Transverse colon (tissue), 4 donors: ENCODE measurements around the gene CRABP2. TPM values are rescaled to one million over a fixed set of nuclear protein-coding genes. Genes with fewer than 3 reads are reported as not detected.

Source experiments
- DNase-seq: peaks from one replicate; pipeline ENCODE4 v3.0.0-alpha.2; 2019
- H3K27ac ChIP-seq, 4 donors: fragments of 200-600 bp; sonication (generic); 2 replicates each; pipeline ENCODE4 v1.5.1; 2016 to 2018; ENCODE audit warnings: inconsistent platforms in 4 of 4
- H3K27me3 ChIP-seq: fragments of 200-600 bp; sonication (generic); 2 replicates; pipeline ENCODE4 v1.5.1; 2017; ENCODE audit warnings: inconsistent platforms
- H3K36me3 ChIP-seq, 4 donors: fragments of 200-600 bp; sonication (generic); 2 replicates each; pipeline ENCODE4 v1.5.1; 2017 to 2019; ENCODE audit warnings: inconsistent platforms in 4 of 4
- H3K4me1 ChIP-seq, 4 donors: fragments of 200-600 bp; sonication (generic); 2 replicates each; pipeline ENCODE4 v1.5.1; 2017 to 2020; ENCODE audit warnings: inconsistent platforms in 4 of 4
- H3K4me3 ChIP-seq, 4 donors: fragments of 200-600 bp; sonication (generic); 1 replicate in 1 of 4; 2 replicates in 3 of 4; pipeline versions ENCODE4 v1.5.1 to v1.6.1; 2017 to 2019; ENCODE audit warnings: inconsistent platforms in 4 of 4
- H3K9me3 ChIP-seq, 2 donors: fragments of 200-600 bp; sonication (generic); 2 replicates each; pipeline ENCODE4 v1.5.1; 2017 to 2019; ENCODE audit warnings: inconsistent platforms in 2 of 2
- EP300 ChIP-seq: sonication (generic); formaldehyde crosslinking; IDR thresholded peaks from one replicate; pipeline ENCODE4 v1.6.1; 2017; ENCODE audit warnings: antibody characterized with exemption, low read depth
- POLR2A ChIP-seq: fragments of 450-650 bp; IDR thresholded peaks from one replicate; pipeline ENCODE4 v1.6.1; 2016; ENCODE audit warnings: antibody characterized with exemption, mild to moderate bottlenecking, moderate library complexity
- POLR2AphosphoS5 ChIP-seq, 3 donors: sonication (generic); formaldehyde crosslinking; IDR thresholded peaks; one replicate each; pipeline ENCODE4 v1.6.1; 2016; ENCODE audit warnings: antibody characterized with exemption in 3 of 3
- WGBS, 2 donors: methylation state at CpG; one replicate each; pipeline ENCODE4 v1.1.5; 2018; ENCODE audit warnings: low coverage in 1 of 2; 5-methylcytosine and 5-hydroxymethylcytosine counted together
- in situ Hi-C, 4 donors: fragments of 200-750 bp; cut with MboI; loops; one replicate each; pipeline versions ENCODE4 v1.15.0 to v1.15.1; 2017; ENCODE audit warnings: low sequenced_read_pairs in 3 of 4, low pct_ligation_motif_present in 1 of 4, low pct_unique_long_range_greater_than_20kb in 1 of 4
- intact Hi-C: fragments of 100-400 bp; cut with DNase I; formaldehyde crosslinking; loops from one replicate; pipeline ENCODE4 v1.15.1; 2023; ENCODE audit warnings: low total_unique reads
- total RNA-seq, 4 donors: library from RNA; depleted of rRNA; stranded (reverse); fragments of >200 nt; gene quantifications; one replicate each; pipeline ENCODE4 v1.1.0, GENCODE V29; 2016
- TF ChIP-seq, protein P1 (sequence below), 5 experiments: fragments of 200-600 bp in 3 of 5; fragments of 450-650 bp in 2 of 5; sonication (generic) in 3 of 5; IDR thresholded peaks; 1 replicate in 2 of 5; 2 replicates in 3 of 5; pipeline ENCODE4 v1.5.1; 2016 to 2017; ENCODE audit warnings: antibody characterized with exemption in 5 of 5, inconsistent platforms in 3 of 5, mild to moderate bottlenecking in 2 of 5, moderate library complexity in 1 of 5

CRABP2 gene
- total RNA-seq, 4 donors from 2014 or later, result 0.79 to 1.9 TPM; not detected in 2

DNA sequence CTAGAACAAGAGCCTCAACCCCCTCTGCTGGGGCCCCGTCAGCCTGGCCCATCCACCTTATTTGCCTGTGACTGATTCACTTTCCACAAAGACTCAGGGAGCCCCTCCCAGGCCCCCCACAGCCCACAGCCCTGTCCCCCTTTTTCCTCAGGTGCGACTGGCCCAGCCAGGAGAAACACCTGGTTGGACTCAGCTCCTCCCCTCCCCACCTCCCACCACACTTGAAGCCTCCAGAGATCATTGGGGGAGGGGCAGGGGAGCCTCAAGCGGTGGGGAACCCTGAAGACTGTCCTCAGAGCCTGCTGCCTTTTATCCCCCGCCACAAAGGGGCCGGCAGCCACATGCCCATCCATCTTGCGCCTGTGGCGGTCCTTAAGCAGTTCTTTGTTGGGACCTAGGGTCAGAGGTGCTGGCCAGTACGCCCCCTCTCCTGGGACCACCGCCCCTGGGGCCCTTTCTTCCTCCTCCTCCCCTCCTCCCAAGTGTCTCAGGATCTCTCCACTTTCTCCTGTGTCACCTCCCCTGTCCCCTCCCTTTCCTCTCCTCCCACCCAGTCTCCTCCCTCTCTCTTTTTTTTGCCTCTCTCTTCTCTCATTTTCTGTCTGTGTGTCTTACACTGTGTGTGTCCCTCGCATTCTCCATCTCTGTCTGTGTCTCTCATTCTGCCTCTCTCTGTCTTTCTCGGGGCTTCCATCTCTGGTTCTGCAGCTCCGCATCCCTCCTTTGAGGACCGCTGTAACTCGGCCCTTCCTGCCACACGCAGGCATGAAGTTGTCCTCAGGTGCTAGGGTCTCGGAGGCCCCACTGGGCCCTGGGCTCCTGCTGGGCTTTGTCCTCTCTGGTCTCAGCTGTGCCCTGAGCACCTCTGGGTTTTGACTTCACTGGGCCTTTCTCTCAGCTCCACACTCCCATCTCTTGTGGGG, 12.2 kb downstream of the CRABP2 start:
- Histone ChIP-seq H3K27me3 (peaks cover 58% of the 10 kb centered on the region), H3K27ac (no peak overlapping the region), H3K4me1 (peaks cover 4 to 31% (median 12%) of the 10 kb centered on the region in 4 donors), H3K4me3 (no peak overlapping the region), H3K36me3 (no peaks in the 10 kb centered on the region), H3K9me3 (no peaks in the 10 kb centered on the region)
- WGBS, 2 donors, result 20 to 63% methylated on average over 1 to 16 of the region's 16 CpGs
- intact Hi-C loops (loop anchor here (10.0 kb wide), 1 partner anchor 162 kb away; the partner anchor contains the start of gene INSRR), in situ Hi-C loops (loop anchor here in 2 of 4 donors (25.0 kb wide), 1 partner anchor 169 kb away; the partner anchor contains the start of genes INSRR (in 2 of the 2) and NTRK1 (in 2 of the 2))
- DNase-seq, result peak; percentile 22
- no peak for TF ChIP-seq POLR2AphosphoS5 (IDR thresholded peaks at IDR 0.05)
- TF ChIP-seq POLR2A, result no peak
- no peak for TF ChIP-seq EP300
- TF ChIP-seq, protein P1, sequence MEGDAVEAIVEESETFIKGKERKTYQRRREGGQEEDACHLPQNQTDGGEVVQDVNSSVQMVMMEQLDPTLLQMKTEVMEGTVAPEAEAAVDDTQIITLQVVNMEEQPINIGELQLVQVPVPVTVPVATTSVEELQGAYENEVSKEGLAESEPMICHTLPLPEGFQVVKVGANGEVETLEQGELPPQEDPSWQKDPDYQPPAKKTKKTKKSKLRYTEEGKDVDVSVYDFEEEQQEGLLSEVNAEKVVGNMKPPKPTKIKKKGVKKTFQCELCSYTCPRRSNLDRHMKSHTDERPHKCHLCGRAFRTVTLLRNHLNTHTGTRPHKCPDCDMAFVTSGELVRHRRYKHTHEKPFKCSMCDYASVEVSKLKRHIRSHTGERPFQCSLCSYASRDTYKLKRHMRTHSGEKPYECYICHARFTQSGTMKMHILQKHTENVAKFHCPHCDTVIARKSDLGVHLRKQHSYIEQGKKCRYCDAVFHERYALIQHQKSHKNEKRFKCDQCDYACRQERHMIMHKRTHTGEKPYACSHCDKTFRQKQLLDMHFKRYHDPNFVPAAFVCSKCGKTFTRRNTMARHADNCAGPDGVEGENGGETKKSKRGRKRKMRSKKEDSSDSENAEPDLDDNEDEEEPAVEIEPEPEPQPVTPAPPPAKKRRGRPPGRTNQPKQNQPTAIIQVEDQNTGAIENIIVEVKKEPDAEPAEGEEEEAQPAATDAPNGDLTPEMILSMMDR (IDR thresholded peaks at IDR 0.05), result no peak

DNA sequence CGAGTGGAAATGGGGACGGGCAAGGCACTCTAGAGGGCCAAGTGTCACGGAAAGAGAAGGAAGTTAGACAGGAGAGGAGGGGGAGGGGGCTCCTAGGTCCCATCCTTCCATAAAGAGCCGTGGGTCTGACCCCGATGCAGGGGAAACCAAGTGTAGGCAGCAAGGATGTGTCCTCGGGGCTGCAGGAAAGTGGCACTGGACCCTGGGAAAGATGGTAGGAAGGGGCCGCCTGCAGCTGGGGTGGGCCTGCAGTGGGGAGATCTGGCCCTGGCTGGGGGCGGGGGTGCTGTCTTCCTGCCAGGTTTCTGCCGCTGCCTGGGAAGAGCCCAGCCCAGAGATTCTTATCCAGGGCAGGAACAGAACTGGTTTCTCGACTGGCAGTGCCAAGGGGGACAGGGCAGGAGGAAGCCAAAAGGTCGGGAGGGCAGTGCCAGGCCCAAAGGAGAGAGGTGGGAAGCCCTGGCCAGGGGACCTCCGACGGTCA, 12.9 kb downstream of the CRABP2 start:
- Histone ChIP-seq H3K27ac (no peak overlapping the region), H3K4me1 (peaks cover 4 to 31% (median 12%) of the 10 kb centered on the region in 4 donors), H3K4me3 (no peak overlapping the region), H3K9me3 (no peaks in the 10 kb centered on the region), H3K36me3 (no peaks in the 10 kb centered on the region), H3K27me3 (peaks cover 65% of the 10 kb centered on the region)
- in situ Hi-C loops, result loop anchor here in 2 of 4 donors (25.0 kb wide), 1 partner anchor 170 kb away; the partner anchor contains the start of genes INSRR (in 2 of the 2) and NTRK1 (in 2 of the 2)
- TF ChIP-seq EP300, result no peak
- no peak for TF ChIP-seq POLR2A
- no peak for TF ChIP-seq POLR2AphosphoS5 (IDR thresholded peaks at IDR 0.05)
- TF ChIP-seq, protein P1 (IDR thresholded peaks at IDR 0.05), result no peak
- no peak for DNase-seq
- WGBS, 2 donors, result 8 to 12% methylated on average over 4 to 13 of the region's 13 CpGs
- intact Hi-C loops, result loop anchor here (10.0 kb wide), 1 partner anchor 162 kb away; the partner anchor contains the start of gene INSRR

- Histone ChIP-seq H3K27ac (no peak overlapping the region), H3K9me3 (no peaks in the 10 kb centered on the region), H3K36me3 (no peaks in the 10 kb centered on the region), H3K4me1 (peaks cover 4 to 31% (median 12%) of the 10 kb centered on the region in 4 donors), H3K27me3 (peaks cover 66% of the 10 kb centered on the region), H3K4me3 (no peak overlapping the region)
- TF ChIP-seq EP300, result no peak
- intact Hi-C loops (loop anchor here (10.0 kb wide), 1 partner anchor 163 kb away; the partner anchor contains the start of gene INSRR), in situ Hi-C loops (loop anchor here in 2 of 4 donors (25.0 kb wide), 1 partner anchor 170 kb away; the partner anchor contains the start of genes INSRR (in 2 of the 2) and NTRK1 (in 2 of the 2))
- WGBS, 2 donors, result 40 to 45% methylated on average over 6 to 19 of the region's 20 CpGs
- DNase-seq, result no peak
These were observed 13.5 kb downstream of the CRABP2 start for GRCh38 chr1:156691665-156692440.

- no peaks in the 10 kb centered on the region for H3K9me3 ChIP-seq
- H3K4me1 ChIP-seq, result peaks cover 4 to 31% (median 12%) of the 10 kb centered on the region in 4 donors
- TF ChIP-seq, protein P1 (IDR thresholded peaks at IDR 0.05), result no peak
- TF ChIP-seq EP300 (no peak), POLR2AphosphoS5 (IDR thresholded peaks at IDR 0.05) (no peak)
- no peak overlapping the region for H3K4me3 ChIP-seq
- H3K36me3 ChIP-seq, result no peaks in the 10 kb centered on the region
- in situ Hi-C loops, result loop anchor here in 2 of 4 donors (25.0 kb wide), 1 partner anchor 171 kb away; the partner anchor contains the start of genes INSRR (in 2 of the 2) and NTRK1 (in 2 of the 2)
- intact Hi-C loops, result loop anchor here (10.0 kb wide), 1 partner anchor 164 kb away; the partner anchor contains the start of gene INSRR
- DNase-seq, result no peak
- H3K27ac ChIP-seq, result no peak overlapping the region
- peaks cover 70% of the 10 kb centered on the region for H3K27me3 ChIP-seq
- WGBS, 2 donors, result 70% methylated on average over 10 of the region's 10 CpGs; no CpG with 5 or more reads in 1 of the 2 donors
These were observed 14.2 kb downstream of the CRABP2 start for GRCh38 chr1:156691191-156691590.
